ENCODE data around the gene SPECC1. TPM values are rescaled to one million over a fixed set of nuclear protein-coding genes. Genes with fewer than 3 reads are reported as not detected.

SPECC1 gene
- total RNA-seq, 1 donor from 2014 or later = 13.6 TPM

DNA sequence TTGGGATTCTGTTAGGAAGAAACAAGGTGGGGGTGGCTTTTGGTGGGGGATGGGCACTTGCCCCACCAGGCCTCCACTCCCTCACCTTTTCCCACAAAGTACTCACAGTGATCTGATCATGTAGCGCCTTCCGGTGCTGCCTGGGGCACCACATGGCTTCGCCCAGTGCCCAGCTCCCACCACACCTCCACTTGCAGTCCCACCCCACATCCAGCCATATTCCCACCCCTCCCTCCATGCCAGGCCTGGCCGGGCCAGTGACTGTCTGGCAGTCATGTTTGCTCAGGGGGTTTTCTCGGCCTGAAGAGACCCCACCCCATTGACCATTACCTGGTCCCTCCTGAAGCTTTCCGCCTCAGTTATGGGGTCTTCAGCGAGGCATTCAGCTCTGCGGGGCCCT is 201.5 kb downstream of the SPECC1 start:
- H3K4me3 ChIP-seq (ENCODE audit: low read length in 3 of 3) = no peak overlapping the region

DNA sequence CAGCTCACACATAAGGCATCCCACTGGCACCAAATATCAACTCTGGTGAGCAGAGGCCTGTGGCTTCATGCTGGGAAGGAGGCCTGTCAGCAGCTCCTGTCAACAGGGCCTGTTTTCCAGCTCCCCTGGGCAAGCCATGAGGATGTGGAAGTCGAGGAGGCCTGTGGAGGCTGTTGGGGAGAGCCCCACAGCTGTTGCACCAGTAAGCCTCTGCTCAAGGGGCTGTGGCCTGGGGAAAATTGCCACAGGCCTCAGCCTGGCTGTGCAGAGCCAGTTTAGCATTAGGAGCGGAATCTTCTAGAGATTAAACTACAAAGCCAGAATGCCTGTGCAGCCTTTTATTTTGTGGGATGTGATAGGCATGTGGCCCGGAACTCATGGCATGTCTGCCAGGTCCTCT is 202.1 kb downstream of the SPECC1 start:
- Histone ChIP-seq H3K9me3 (ENCODE audit: control insufficient read depth in 3 of 3, low read length in 3 of 3) (no peaks in the 10 kb centered on the region), H3K4me1 (ENCODE audit: control insufficient read depth in 3 of 3, insufficient read depth in 3 of 3, low read length in 3 of 3) (no peaks in the 10 kb centered on the region), H3K4me3 (ENCODE audit: low read length in 3 of 3) (no peak overlapping the region), H3K9ac (ENCODE audit: low read depth in 1 of 3, low read length in 3 of 3) (no peak overlapping the region), H3K36me3 (ENCODE audit: control insufficient read depth in 3 of 3, insufficient read depth in 3 of 3, low read length in 3 of 3) (peaks cover 0 to 2% (median 0%) of the 10 kb centered on the region in 3 donors), H3K27ac (ENCODE audit: low read depth, low read length) (no peak overlapping the region), H3K27me3 (ENCODE audit: control insufficient read depth in 3 of 3, insufficient read depth in 3 of 3, low read length in 3 of 3) (no peaks in the 10 kb centered on the region)

More for the DNA sequence above, 201.5 kb downstream of the SPECC1 start:
- no peak overlapping the region for H3K9ac ChIP-seq (ENCODE audit: low read depth in 1 of 3, low read length in 3 of 3)
- H3K4me1 ChIP-seq (ENCODE audit: control insufficient read depth in 3 of 3, insufficient read depth in 3 of 3, low read length in 3 of 3) = no peaks in the 10 kb centered on the region
- no peaks in the 10 kb centered on the region for H3K9me3 ChIP-seq (ENCODE audit: control insufficient read depth in 3 of 3, low read length in 3 of 3)
- H3K27ac ChIP-seq (ENCODE audit: low read depth, low read length) = no peak overlapping the region
- no peaks in the 10 kb centered on the region for H3K27me3 ChIP-seq (ENCODE audit: control insufficient read depth in 3 of 3, insufficient read depth in 3 of 3, low read length in 3 of 3)
- peaks cover 0 to 2% (median 0%) of the 10 kb centered on the region in 3 donors for H3K36me3 ChIP-seq (ENCODE audit: control insufficient read depth in 3 of 3, insufficient read depth in 3 of 3, low read length in 3 of 3)

DNA sequence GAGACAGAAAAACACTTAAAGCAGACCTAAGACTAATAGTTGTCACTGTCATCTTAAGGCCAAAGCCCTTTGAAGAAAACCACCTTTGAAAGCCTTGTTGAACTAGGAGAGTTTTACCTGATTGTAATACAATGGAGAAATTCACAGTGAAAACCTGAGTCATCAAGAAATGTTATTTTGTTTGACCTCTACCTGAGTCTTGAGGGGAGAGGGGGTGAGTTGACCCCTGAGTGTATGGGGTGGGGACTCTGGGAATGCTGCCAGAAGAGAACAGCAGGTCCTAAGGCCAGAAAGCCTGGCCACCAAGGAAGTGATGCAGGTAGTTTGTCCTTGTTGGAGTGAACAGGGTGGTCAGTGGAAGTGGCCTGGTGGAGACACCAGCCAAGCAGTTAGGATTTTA is 204.3 kb downstream of the SPECC1 start:
- Histone ChIP-seq H3K27ac (ENCODE audit: low read depth, low read length) (no peak overlapping the region), H3K4me3 (ENCODE audit: low read length in 3 of 3) (no peak overlapping the region), H3K27me3 (ENCODE audit: control insufficient read depth in 3 of 3, insufficient read depth in 3 of 3, low read length in 3 of 3) (no peaks in the 10 kb centered on the region), H3K36me3 (ENCODE audit: control insufficient read depth in 3 of 3, insufficient read depth in 3 of 3, low read length in 3 of 3) (peaks cover 0 to 2% (median 0%) of the 10 kb centered on the region in 3 donors), H3K4me1 (ENCODE audit: control insufficient read depth in 3 of 3, insufficient read depth in 3 of 3, low read length in 3 of 3) (no peaks in the 10 kb centered on the region), H3K9me3 (ENCODE audit: control insufficient read depth in 3 of 3, low read length in 3 of 3) (no peaks in the 10 kb centered on the region), H3K9ac (ENCODE audit: low read depth in 1 of 3, low read length in 3 of 3) (no peak overlapping the region)

DNA sequence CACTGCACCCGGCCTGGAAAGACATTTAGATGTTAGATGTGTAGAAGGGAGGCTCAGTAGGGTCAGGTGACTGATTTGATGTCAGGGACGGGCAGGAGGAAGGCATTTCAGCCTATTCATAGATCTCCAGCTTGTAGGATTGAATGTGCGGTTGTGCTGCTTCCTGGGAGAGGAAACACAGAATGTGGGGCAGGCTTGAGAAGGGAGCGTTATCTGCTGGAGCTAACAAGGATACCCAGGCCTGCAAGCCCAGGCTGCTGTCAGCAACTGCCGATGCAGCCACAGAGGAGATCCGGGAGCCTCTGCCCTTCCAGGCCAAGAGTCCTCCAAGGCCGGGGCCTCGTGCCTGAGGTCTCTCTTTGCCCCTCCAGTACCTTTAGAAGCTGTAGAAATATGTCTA is 205.6 kb downstream of the SPECC1 start:
- no peaks in the 10 kb centered on the region for H3K27me3 ChIP-seq (ENCODE audit: control insufficient read depth in 3 of 3, insufficient read depth in 3 of 3, low read length in 3 of 3)
- no peak overlapping the region for H3K27ac ChIP-seq (ENCODE audit: low read depth, low read length)
- H3K4me3 ChIP-seq (ENCODE audit: low read length in 3 of 3) = no peak overlapping the region
- no peaks in the 10 kb centered on the region for H3K9me3 ChIP-seq (ENCODE audit: control insufficient read depth in 3 of 3, low read length in 3 of 3)
- H3K36me3 ChIP-seq (ENCODE audit: control insufficient read depth in 3 of 3, insufficient read depth in 3 of 3, low read length in 3 of 3) = peaks cover 0 to 2% (median 0%) of the 10 kb centered on the region in 3 donors
- H3K9ac ChIP-seq (ENCODE audit: low read depth in 1 of 3, low read length in 3 of 3) = no peak overlapping the region
- H3K4me1 ChIP-seq (ENCODE audit: control insufficient read depth in 3 of 3, insufficient read depth in 3 of 3, low read length in 3 of 3) = no peaks in the 10 kb centered on the region

DNA sequence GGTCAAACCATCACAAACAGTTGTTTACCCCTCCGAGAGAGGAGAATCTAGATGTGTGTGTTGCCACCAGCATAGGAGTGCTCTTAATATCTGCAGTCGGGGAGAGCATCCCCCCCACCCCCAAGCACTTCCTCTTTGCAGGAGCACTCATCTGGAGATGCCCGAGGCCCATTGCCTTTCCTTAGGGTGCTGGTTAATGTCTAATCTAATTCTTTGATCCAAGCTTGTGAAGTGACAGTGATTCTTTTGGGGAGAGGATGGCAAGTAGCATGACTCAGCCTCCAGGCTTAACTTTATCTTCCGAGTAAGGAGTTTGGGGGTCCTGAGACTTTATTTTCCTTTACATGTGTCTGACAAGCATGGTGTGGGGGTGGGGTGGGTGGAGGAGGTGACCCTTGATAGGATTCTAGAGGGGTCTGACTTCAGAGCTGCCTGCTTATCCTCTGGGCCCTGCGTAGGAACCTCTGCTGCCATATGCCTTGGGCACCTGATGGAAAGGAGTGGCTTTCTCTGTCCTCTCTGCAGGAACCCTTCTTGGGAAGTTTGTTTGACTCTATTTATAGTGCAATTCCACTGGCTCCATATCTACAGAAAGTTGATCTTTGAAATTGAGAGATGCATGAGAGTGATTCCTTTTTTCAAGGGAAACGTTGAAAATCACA is 207.1 kb downstream of the SPECC1 start:
- H3K9me3 ChIP-seq (ENCODE audit: control insufficient read depth in 3 of 3, low read length in 3 of 3) = no peaks in the 10 kb centered on the region
- H3K27me3 ChIP-seq (ENCODE audit: control insufficient read depth in 3 of 3, insufficient read depth in 3 of 3, low read length in 3 of 3) = no peaks in the 10 kb centered on the region
- peaks cover 0 to 2% (median 0%) of the 10 kb centered on the region in 3 donors for H3K36me3 ChIP-seq (ENCODE audit: control insufficient read depth in 3 of 3, insufficient read depth in 3 of 3, low read length in 3 of 3)
- no peak overlapping the region for H3K4me3 ChIP-seq (ENCODE audit: low read length in 3 of 3)
- H3K27ac ChIP-seq (ENCODE audit: low read depth, low read length) = no peak overlapping the region
- no peaks in the 10 kb centered on the region for H3K4me1 ChIP-seq (ENCODE audit: control insufficient read depth in 3 of 3, insufficient read depth in 3 of 3, low read length in 3 of 3)
- no peak overlapping the region for H3K9ac ChIP-seq (ENCODE audit: low read depth in 1 of 3, low read length in 3 of 3)

DNA sequence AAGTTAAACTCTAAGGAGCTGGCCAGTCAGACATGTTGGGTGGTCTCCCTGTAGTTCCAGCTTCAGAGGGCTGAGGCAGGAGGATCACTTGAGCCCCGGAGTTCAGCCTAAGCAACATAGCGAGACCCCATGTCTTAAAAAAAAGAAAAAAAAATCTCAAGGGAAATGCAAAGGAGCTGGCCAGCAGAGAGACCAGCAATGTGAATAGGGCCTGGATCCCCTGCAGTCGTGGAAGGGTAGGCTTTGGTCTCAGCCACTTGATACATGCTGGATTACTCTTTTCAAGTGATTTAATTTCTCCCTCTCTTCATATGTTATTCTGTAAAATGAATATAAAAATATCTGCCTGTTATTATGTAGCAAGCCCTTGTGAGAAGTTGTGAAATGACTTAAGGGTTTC is 207.7 kb downstream of the SPECC1 start:
- Histone ChIP-seq H3K27ac (ENCODE audit: low read depth, low read length) (no peak overlapping the region), H3K27me3 (ENCODE audit: control insufficient read depth in 3 of 3, insufficient read depth in 3 of 3, low read length in 3 of 3) (no peaks in the 10 kb centered on the region), H3K9me3 (ENCODE audit: control insufficient read depth in 3 of 3, low read length in 3 of 3) (no peaks in the 10 kb centered on the region), H3K4me1 (ENCODE audit: control insufficient read depth in 3 of 3, insufficient read depth in 3 of 3, low read length in 3 of 3) (no peaks in the 10 kb centered on the region), H3K36me3 (ENCODE audit: control insufficient read depth in 3 of 3, insufficient read depth in 3 of 3, low read length in 3 of 3) (peaks cover 0 to 2% (median 0%) of the 10 kb centered on the region in 3 donors), H3K4me3 (ENCODE audit: low read length in 3 of 3) (no peak overlapping the region), H3K9ac (ENCODE audit: low read depth in 1 of 3, low read length in 3 of 3) (no peak overlapping the region)

DNA sequence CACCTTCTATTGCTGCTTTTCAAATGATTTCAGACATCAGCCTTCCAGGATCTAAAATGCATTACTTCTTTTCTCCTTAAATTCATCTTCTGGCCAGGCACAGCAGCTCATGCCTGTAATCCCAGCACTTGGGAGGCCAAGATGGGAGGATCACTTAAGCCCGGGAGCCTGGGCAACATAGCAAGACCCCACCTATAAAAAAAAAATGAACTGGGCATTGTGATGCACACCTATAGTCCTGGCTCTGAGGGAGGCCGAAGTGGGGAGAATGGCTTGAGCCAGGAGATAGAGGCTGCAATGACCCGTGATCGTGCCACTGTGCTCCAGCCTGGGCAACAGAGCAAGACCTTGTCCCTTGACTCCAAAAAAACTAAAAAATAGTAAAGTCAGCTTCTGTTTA is 208.5 kb downstream of the SPECC1 start:
- Histone ChIP-seq H3K9ac (ENCODE audit: low read depth in 1 of 3, low read length in 3 of 3) (no peak overlapping the region), H3K27ac (ENCODE audit: low read depth, low read length) (no peak overlapping the region), H3K4me1 (ENCODE audit: control insufficient read depth in 3 of 3, insufficient read depth in 3 of 3, low read length in 3 of 3) (no peaks in the 10 kb centered on the region), H3K27me3 (ENCODE audit: control insufficient read depth in 3 of 3, insufficient read depth in 3 of 3, low read length in 3 of 3) (no peaks in the 10 kb centered on the region), H3K9me3 (ENCODE audit: control insufficient read depth in 3 of 3, low read length in 3 of 3) (no peaks in the 10 kb centered on the region), H3K36me3 (ENCODE audit: control insufficient read depth in 3 of 3, insufficient read depth in 3 of 3, low read length in 3 of 3) (no peaks in the 10 kb centered on the region), H3K4me3 (ENCODE audit: low read length in 3 of 3) (no peak overlapping the region)

DNA sequence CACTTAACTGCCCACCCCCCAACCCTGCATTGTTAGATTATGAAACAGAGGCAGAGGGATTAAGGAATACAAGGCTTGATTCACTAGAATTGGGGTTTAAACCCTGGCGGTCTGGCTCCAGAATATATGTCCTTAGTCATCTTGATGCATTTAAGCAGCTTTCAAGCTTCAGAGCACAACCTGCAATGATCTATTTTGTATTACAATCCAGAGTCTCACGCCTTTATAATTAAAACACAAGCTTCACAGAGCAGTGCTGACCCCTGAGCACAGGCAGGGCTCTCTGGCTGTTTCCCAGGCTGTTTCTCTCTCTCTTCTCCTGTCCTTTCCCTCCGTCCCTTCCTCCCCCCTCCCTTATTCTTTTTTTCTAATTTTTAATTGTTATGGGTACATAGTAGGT is 209.1 kb downstream of the SPECC1 start:
- Histone ChIP-seq H3K9me3 (ENCODE audit: control insufficient read depth in 3 of 3, low read length in 3 of 3) (no peaks in the 10 kb centered on the region), H3K27me3 (ENCODE audit: control insufficient read depth in 3 of 3, insufficient read depth in 3 of 3, low read length in 3 of 3) (no peaks in the 10 kb centered on the region), H3K4me3 (ENCODE audit: low read length in 3 of 3) (no peak overlapping the region)

GRCh38 chr17:20223808-20224328 is 214.7 kb downstream of the SPECC1 start:
- H3K27me3 ChIP-seq (ENCODE audit: control insufficient read depth in 3 of 3, insufficient read depth in 3 of 3, low read length in 3 of 3) = no peaks in the 10 kb centered on the region
- no peak overlapping the region for H3K27ac ChIP-seq (ENCODE audit: low read depth, low read length)
- no peaks in the 10 kb centered on the region for H3K36me3 ChIP-seq (ENCODE audit: control insufficient read depth in 3 of 3, insufficient read depth in 3 of 3, low read length in 3 of 3)
- H3K4me1 ChIP-seq (ENCODE audit: control insufficient read depth in 3 of 3, insufficient read depth in 3 of 3, low read length in 3 of 3) = peaks cover 0 to 3% (median 3%) of the 10 kb centered on the region in 3 donors
- H3K9ac ChIP-seq (ENCODE audit: low read depth in 1 of 3, low read length in 3 of 3) = no peak overlapping the region
- H3K9me3 ChIP-seq (ENCODE audit: control insufficient read depth in 3 of 3, low read length in 3 of 3) = no peaks in the 10 kb centered on the region
- no peak overlapping the region for H3K4me3 ChIP-seq (ENCODE audit: low read length in 3 of 3)

More for the DNA sequence above, 209.1 kb downstream of the SPECC1 start:
- no peaks in the 10 kb centered on the region for H3K4me1 ChIP-seq (ENCODE audit: control insufficient read depth in 3 of 3, insufficient read depth in 3 of 3, low read length in 3 of 3)
- H3K9ac ChIP-seq (ENCODE audit: low read depth in 1 of 3, low read length in 3 of 3) = no peak overlapping the region
- H3K27ac ChIP-seq (ENCODE audit: low read depth, low read length) = no peak overlapping the region
- no peaks in the 10 kb centered on the region for H3K36me3 ChIP-seq (ENCODE audit: control insufficient read depth in 3 of 3, insufficient read depth in 3 of 3, low read length in 3 of 3)

DNA sequence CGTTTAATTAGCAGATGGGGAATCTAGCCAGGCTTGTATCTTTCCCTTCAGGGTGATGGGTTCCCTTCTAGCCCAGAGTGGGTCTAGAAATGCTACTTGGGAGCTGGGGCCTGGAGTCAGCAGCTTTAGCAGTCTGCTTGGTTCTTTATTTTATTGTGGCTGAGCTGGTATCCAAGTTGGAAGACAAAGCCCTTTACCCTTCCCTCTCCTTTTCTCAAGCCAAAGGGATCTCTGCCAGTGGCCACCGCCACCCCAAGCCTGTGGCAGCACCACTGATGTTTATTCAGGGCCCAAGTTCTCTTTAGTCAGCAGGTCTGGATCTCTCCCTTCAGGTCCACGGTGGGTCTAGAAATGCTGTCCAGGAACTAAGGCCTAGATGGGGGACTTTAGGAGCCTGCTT is 215.2 kb downstream of the SPECC1 start:
- Histone ChIP-seq H3K4me1 (ENCODE audit: control insufficient read depth in 3 of 3, insufficient read depth in 3 of 3, low read length in 3 of 3) (peaks cover 0 to 3% (median 3%) of the 10 kb centered on the region in 3 donors), H3K9me3 (ENCODE audit: control insufficient read depth in 3 of 3, low read length in 3 of 3) (no peaks in the 10 kb centered on the region), H3K36me3 (ENCODE audit: control insufficient read depth in 3 of 3, insufficient read depth in 3 of 3, low read length in 3 of 3) (no peaks in the 10 kb centered on the region)

More for the DNA sequence above, 215.2 kb downstream of the SPECC1 start:
- H3K4me3 ChIP-seq (ENCODE audit: low read length in 3 of 3) = no peak overlapping the region
- H3K27me3 ChIP-seq (ENCODE audit: control insufficient read depth in 3 of 3, insufficient read depth in 3 of 3, low read length in 3 of 3) = no peaks in the 10 kb centered on the region
- no peak overlapping the region for H3K27ac ChIP-seq (ENCODE audit: low read depth, low read length)
- H3K9ac ChIP-seq (ENCODE audit: low read depth in 1 of 3, low read length in 3 of 3) = no peak overlapping the region

Measured in skeletal muscle tissue (tissue), 4 donors.